ENCODE measurements around the gene SLC5A12. TPM values are rescaled to one million over a fixed set of nuclear protein-coding genes. Genes with fewer than 3 reads are reported as not detected.

Gene SLC5A12
- total RNA-seq, 1 donor from 2014 or later, result 1.3 TPM

- H3K4me1 Mint-ChIP-seq (ENCODE audit: unreplicated experiment), result peaks cover 7% of the 10 kb centered on the region
- peak overlapping the region; percentile 90 for H3K27ac Mint-ChIP-seq
These were observed 101.4 kb downstream of the SLC5A12 start for GRCh38 chr11:26620282-26621045.

GRCh38 chr11:26618441-26618840, 103.4 kb downstream of the SLC5A12 start:
- Mint-ChIP-seq H3K4me1 (ENCODE audit: unreplicated experiment) (peaks cover 7% of the 10 kb centered on the region), H3K27ac (no peak overlapping the region), H3K4me3 (no peak overlapping the region), H3K9me3 (no peaks in the 10 kb centered on the region), H3K27me3 (no peaks in the 10 kb centered on the region), H3K36me3 (no peaks in the 10 kb centered on the region)
- no peak for TF ChIP-seq CTCF (conservative IDR thresholded peaks at IDR 0.05)
- no peak for DNase-seq (ENCODE audit: extremely low spot score, unreplicated experiment)

More at GRCh38 chr11:26620282-26621045, 101.4 kb downstream of the SLC5A12 start:
- no peak overlapping the region for H3K4me3 Mint-ChIP-seq
- H3K9me3 Mint-ChIP-seq, result no peaks in the 10 kb centered on the region
- no peak for TF ChIP-seq CTCF (conservative IDR thresholded peaks at IDR 0.05)
- no peaks in the 10 kb centered on the region for H3K27me3 Mint-ChIP-seq
- DNase-seq (ENCODE audit: extremely low spot score, unreplicated experiment), result no peak
- no peaks in the 10 kb centered on the region for H3K36me3 Mint-ChIP-seq

Other genes with a start within 250 kb of the SLC5A12 start
- gene MUC15, start 149.8 kb downstream of the SLC5A12 start, total RNA-seq (ENCODE audit: low replicate concordance), result 6.9 and 19.7 TPM in 2 replicates

Data from type B pancreatic cell (in vitro differentiated cells).